ENCODE data around the gene SNRPN.

DNA sequence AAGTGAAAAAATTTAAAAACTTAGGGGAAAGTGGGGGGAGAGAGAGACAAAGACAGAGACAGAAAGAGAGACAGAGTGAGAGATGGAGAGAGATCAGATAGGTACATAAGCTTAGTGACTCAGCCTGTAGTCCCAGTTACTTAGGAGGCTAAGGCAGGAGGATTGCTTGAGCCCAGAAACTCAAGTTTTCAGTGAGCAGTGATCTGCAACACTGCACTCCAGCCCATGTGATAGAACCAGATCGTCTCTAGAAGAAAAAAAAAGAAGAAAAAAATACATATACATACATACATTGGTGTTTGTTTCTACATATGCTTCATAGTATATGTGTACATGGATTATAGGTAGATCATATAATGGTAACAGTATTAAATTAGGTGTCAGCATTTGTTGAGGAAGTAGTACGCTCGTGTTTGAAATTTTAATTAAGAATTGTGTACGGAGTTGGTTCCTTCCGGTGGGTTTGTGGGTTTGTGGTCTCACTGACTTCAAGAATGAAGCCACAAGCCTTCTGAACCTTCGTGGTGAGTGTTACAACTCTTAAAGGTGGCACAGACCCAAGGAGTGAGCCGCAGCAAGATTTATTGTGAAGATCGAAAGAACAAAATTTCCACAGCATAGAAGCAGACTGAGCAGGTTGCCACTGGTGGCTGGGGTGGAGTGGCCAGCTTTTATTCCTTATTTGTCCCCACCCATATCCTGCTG is 38.3 kb upstream of the SNRPN start:
- TF ChIP-seq POLR2A (IDR thresholded peaks at IDR 0.05), result no peak
- no peak for TF ChIP-seq POLR2AphosphoS5 (IDR thresholded peaks at IDR 0.05)
- TF ChIP-seq, protein P1, sequence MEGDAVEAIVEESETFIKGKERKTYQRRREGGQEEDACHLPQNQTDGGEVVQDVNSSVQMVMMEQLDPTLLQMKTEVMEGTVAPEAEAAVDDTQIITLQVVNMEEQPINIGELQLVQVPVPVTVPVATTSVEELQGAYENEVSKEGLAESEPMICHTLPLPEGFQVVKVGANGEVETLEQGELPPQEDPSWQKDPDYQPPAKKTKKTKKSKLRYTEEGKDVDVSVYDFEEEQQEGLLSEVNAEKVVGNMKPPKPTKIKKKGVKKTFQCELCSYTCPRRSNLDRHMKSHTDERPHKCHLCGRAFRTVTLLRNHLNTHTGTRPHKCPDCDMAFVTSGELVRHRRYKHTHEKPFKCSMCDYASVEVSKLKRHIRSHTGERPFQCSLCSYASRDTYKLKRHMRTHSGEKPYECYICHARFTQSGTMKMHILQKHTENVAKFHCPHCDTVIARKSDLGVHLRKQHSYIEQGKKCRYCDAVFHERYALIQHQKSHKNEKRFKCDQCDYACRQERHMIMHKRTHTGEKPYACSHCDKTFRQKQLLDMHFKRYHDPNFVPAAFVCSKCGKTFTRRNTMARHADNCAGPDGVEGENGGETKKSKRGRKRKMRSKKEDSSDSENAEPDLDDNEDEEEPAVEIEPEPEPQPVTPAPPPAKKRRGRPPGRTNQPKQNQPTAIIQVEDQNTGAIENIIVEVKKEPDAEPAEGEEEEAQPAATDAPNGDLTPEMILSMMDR (IDR thresholded peaks at IDR 0.05), result no peak
